NCI-H2081 (cell line): Measurements from ENCODE around the gene RALGPS1.

Experiments
- DNase-seq, 2 experiments: peaks; one replicate each; lab custom pipeline; 2025; lab: John Stamatoyannopoulos, UW

Gene RALGPS1

DNA sequence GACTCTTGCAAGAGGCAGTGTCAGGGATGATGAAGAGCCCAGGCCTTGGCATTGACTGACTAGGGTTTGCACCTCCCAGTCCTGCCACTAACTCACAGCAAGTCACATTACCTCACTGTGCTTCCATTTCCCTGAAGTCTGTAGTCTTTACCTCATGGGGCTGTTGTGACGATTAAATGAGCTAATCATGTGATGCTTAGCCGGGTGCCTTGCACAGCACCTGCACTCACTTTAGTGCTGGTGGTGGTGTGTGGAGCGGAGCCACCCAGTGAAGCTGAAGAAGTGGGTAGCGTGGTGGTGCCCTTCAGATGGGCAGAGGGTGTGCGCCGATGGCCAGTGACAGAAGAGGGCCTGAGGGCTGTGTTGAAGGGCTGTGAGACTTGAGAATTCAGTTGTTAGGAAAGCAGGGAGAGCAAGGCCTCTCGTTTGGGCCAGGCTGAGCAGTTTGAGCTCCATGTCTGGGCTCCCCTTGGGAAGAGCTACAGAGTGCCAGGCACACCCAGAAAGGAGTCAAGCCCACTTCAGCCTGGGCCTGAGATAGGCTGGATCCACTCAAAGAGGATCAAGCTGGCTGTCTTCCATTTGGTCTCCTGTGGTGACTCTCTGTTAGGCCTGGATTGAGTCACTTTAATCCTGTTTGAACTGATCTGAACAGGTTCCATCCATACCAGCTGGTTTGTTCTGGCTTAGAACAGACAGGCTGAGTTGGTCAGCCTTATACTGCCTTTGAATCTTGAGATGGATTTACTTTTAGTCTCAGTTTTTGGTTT lies 42.5 kb downstream of the RALGPS1 start:
- no peak for DNase-seq

- no peak for DNase-seq
Observed at GRCh38 chr9:126957687-126958053, 43.1 kb downstream of the RALGPS1 start.

DNA sequence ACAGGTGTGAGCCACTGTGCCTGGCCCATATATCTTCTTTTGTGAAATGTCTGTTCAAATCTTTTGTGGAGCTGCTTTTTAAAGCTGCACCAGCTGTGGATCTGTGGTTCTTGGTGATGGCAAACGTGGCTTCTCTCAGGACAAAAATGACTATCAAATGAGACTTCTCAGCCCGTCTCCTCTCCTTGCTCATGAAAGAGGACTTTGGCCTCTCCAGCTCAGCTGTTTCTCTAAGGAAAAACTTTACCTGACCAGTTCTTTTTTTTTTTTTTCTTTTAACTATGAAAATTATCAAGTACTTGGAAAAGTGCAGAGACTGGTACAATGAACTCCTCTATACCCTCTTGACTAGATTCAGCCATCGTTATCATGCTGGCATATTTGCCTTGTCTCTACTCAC lies 44.8 kb downstream of the RALGPS1 start:
- DNase-seq: no peak

DNA sequence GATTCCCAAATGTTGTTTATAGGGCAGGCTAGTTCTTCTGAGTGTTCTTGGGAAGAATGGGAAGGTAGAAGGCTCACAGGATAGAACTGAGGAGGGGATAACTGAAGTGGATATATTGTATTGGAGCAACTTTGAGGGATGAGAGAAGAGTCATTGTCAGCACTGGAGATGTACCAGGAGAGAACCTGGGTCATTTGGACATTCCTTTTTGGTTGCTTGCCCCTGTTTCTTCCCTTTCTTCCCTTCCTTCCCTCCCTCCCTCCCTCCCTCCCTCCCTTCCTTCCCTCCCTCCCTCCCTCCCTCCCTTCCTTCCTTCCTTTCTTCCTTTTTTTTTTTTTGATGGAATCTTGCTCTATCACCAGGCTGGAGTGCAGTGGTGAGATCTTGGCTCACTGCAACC lies 45.3 kb downstream of the RALGPS1 start:
- no peak for DNase-seq

GRCh38 chr9:126962336-126962735 lies 47.8 kb downstream of the RALGPS1 start:
- DNase-seq: no peak

DNA sequence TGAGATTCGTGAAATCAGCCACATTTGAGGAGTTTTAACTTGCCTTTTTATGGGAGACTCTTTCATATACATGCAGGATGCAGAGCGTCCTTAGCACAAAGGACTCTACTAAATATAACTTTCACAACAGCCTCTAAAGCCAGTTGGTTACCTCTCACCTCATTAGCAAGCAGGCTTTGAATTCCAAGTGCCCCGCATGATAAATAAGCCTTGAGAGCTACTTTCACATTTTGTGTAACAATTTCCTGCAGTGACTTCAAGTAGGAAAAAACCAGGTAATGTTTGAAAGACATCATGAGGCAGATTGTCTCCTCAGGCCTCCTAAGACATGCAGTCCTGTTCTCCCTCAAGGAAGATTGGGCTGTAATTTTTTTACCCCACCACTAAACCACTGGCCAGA lies 50.5 kb downstream of the RALGPS1 start:
- DNase-seq: no peak

DNA sequence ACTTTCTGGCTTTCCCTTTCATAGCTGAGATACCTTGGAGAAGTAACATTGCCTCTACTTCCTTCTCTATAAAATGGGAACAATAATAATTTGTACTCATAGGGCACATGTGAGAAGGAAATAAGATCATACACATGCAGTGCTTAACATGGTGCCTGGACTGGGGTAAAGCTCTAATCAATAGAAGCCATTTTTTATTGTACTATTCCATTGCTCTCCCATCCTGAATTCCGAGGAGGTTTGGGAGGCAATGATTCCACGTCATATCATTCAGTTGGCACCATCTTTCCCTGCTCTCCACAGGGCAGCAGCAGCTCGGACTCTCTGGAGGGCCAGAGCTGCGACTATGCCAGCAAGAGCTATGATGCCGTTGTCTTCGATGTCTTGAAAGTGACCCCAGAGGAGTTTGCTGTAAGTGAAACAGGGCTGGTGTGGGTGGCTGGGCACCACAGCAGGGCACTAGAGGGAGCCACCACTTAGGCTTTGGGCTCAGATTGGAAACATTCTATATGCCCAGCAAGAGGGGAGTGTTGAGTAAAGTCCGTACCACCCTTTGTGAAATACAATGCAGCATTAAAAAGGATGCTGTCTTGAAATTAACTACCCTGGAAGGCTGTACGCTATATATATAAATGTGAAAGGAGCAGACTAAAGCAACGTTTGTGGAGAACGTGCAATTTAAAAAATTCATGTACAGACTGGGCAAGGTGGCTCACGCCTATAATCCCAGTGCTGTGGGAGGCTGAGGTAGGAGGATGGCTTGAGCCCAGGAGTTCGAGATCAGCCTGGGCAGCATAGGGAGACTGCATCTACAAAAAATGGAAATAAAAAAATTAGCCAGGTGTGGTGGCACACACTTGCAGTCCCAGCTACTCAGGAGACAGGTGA lies 51.2 kb downstream of the RALGPS1 start:
- DNase-seq: peak; percentile 26 to 35

DNA sequence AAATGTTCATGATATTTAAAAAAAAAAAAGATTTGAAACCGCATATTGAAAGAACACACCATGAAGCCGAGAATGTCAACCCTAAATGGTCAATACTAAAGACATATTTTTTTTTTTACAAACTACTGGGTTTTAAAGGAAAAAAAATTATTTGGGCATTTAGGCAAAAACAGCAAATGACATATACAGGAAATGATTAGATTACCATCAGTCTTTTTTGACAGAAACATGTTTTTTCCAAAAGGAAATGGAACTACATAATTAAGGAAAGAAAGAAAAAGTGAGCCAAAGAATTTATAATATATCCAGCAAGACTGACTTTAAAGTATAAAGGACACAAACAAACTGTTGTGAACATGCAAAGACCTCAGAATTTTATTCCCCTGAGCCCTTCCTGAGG lies 56.7 kb downstream of the RALGPS1 start:
- no peak for DNase-seq

DNA sequence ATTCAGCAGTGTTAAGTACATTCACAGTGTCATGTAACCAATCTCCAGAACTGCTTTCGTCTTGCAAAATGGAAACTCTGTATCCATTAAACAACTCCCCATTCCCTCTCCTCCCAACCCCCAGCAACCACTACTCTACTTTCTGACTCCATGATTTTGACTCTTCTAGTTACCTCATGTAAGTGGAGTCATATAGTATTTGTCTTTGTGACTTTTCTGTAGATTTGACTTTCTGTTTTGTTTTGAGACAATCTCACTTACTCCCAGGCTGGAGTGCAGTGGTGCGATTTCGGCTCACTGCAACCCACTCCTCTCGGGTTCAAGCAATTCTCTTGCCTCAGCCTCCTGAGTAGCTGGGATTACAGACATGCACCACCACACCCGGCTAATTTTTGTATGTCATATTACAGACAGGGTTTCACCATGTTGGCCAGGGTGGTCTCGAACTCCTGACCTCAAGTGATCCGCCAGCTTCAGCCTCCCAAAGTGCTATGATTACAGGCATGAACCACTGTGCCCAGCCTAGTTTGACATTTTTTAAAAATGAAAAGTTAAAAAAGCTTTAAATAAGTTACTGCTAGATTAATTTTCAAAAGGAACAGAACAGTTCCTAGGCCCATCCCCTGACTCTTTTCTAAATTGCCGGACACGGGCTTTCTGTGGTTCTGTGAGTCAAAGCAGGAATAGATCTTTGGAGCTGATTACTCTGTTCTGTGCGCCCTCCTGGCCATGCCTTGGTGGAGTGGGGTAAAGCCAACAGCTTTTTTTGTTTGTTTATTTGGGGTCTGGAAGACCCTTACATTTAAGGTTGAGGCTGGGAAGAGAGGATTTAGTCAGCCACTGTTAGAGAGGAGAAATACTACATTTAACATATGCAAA lies 59.3 kb downstream of the RALGPS1 start:
- DNase-seq: no peak

- DNase-seq: no peak
Observed at GRCh38 chr9:126974594-126974993, 60.0 kb downstream of the RALGPS1 start.

- DNase-seq: no peak
Observed at GRCh38 chr9:126975327-126976220, 61.0 kb downstream of the RALGPS1 start.

- no peak for DNase-seq
Observed at GRCh38 chr9:126979461-126979860, 64.9 kb downstream of the RALGPS1 start.

DNA sequence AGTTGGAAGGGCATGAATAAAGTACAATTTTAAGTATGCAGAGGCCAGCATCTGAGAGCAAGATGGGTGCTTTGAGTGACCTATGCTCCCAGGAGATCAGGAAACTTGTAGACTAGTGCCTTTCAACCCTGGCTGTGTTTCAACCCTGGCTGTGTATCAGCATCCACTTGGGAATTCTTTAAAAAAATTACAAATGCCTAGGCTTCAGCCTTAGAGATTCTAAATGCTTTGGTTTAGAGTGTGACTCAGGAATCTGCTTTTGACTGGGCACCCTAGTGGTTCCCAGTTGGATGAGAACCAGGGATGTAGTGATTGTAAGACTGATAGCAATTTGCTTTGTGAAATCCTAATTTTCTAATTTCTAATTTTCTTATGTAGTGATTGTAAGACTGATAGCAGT lies 65.6 kb downstream of the RALGPS1 start:
- no peak for DNase-seq

- no peak for DNase-seq
Observed at GRCh38 chr9:126981218-126981617, 66.6 kb downstream of the RALGPS1 start.

DNA sequence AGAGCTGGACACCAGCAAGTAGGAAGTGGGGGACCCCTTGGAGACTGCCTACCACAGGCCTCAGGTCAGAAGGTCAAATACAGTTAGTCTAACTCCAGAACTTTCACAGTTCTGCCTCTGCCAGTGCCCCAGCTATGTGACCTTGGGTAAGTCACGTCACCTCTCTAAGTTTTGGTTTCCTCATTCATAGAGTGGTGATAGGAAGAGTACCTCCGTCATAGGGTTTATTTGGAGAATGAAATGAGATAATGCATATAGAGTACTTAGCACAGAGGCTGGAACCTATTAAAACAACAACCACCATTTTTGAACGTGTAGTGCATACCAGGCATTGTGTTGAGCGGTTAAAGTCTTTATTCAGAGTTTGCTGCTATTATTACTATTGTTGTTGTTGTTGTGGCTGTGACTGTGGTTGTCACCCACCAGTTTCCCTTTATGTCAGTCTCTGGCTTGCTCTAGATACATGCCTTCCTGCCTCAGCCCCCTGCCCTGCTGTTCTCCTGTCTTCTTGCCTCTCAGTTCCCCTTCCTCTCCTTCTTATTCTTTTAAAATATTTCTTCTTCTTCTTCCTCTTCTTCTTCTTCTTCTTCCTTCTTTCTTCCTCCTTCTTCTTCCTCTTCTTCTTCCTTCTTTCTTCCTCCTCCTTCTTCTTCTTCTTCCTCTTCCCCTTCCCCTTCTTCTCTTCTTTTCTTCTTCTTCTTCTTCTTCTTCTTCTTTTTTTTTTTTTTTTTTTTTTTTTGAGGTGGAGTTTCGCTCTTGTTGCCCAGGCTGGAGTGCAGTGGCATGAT lies 67.8 kb downstream of the RALGPS1 start:
- DNase-seq: no peak

DNA sequence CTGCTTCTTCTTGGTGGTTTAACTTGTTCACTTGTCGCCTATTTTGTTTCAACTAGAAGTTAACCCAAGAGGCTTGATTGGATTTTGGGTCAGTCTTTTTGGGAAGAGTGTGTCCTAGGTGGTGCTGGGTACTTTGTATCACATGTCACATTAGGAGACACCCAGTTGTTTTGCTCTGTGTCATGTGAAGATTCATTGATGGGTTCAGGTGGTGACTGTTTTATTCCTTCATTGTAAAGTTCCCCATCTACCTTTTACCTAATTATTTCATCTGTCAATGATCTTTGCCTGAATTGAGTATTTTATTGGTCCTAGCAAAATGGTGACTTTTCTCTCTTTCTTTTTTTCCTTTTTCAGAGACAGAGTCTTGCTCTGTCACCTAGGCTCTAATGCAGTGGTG lies 69.2 kb downstream of the RALGPS1 start:
- no peak for DNase-seq

- DNase-seq: no peak
Observed at GRCh38 chr9:126984969-126985368, 70.4 kb downstream of the RALGPS1 start.

DNA sequence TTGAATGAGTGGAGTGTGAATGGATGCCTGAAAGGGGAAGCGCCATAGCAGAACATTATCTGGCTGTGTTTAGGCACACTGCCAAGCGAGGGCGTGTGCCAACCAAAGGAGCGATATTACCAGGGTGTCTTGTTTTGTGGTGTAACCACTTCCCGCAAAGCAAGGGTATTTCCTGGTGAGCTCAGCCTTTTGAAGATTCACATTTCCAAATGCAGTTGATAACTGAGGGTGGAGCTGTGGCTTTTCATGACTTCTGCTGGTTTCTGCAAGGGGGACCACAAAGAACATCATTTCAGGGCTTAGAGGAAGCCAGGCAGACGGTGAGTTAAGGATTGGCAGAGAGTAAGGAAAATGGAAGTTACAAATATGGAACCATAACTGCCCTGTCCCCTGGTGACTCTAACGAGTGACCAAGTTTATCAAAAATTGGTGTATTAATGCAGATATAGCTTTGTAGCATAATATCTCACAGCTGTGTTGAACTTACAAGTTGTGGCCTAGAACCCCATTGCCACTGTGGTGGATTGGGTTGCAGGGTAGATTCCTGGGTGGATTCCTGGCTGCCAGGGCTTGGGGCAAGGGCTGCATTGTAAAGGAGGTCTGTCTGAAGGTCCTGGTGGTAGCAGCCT lies 71.4 kb downstream of the RALGPS1 start:
- DNase-seq: peak; percentile 70 to 84

DNA sequence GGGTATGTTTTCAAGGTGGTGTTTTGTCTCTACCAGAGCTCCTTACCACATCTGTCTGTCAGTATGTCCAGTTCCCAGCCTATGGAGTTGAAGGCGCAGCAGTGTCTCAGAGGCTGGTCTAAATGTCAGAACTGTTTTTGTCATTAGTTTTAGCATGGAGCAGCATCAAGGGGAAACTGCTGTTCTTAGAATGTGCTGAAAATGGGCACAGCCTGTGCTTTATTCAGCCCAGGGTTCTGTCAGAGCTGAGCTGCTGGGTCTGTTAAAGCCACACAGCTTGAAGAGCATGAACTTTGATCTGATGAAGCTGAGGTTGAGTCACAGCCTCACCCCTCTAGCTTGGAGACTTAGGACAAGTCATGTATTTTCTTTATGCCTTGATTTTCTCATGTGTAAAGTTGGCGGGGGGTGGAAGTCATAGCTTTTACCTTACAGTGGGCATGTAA lies 71.9 kb downstream of the RALGPS1 start:
- DNase-seq: no peak

DNA sequence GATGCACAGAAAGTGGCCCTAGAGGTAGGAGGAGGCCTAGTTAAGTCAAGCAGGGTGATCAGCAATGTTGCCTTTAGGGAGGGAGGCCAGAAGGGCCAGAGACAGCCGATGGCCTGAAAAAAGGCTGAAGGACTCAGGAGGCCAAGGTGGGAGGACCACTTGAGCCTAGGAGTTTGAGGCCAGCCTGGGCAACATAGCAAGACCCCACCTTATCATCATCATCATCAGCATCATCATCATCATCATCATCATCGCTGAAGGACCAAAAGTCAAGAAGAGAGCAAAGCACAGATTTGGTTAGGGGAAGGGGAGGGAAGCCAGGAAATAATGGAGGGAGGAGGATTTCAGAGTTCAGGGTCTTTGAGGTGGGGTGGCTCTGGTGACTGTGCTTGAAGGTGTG lies 74.3 kb downstream of the RALGPS1 start:
- no peak for DNase-seq
